OCI-LY7 (cell line): Measurements from ENCODE around the gene WASF1. TPM values are rescaled to one million over a fixed set of nuclear protein-coding genes. Genes with fewer than 3 reads are reported as not detected.

Experiments
- BruUV-seq: library from RNA; stranded (reverse); fragments of 400-500 nt; replicated peaks from 2 replicates; lab custom pipeline; 2021; lab: Mats Ljungman, UMichigan
- CTCF ChIA-PET: fragments of 300-600 bp; sonication (Branson Sonifier 250); formaldehyde crosslinking; loops from one replicate; lab custom pipeline; 2022; ENCODE audit warnings: antibody characterized with exemption; ENCODE audit not compliant: unreplicated experiment; lab: Charles Lee
- POLR2A ChIA-PET: fragments of 300-600 bp; sonication (Branson Sonifier 250); formaldehyde crosslinking; loops from one replicate; lab custom pipeline; 2022; ENCODE audit warnings: antibody characterized with exemption; lab: Charles Lee
- DNase-seq: peaks from one replicate; pipeline ENCODE4 v3.0.0-alpha.2; 2015; ENCODE audit warnings: low spot score
- H2AFZ ChIP-seq: fragments of 200-600 bp; sonication (generic), shearing (Covaris generic); 2 replicates; pipeline ENCODE4 v1.6.1; 2014; ENCODE audit warnings: mild to moderate bottlenecking, antibody characterized with exemption, low read length, moderate library complexity
- H3K27ac ChIP-seq: fragments of 200-600 bp; sonication (generic); 2 replicates; pipeline ENCODE4 v1.5.1; 2014; ENCODE audit warnings: mixed run types, low read depth, mild to moderate bottlenecking, moderate library complexity, low read length, inconsistent platforms; ENCODE audit not compliant: poor library complexity, severe bottlenecking
- H3K36me3 ChIP-seq: fragments of 200-600 bp; sonication (generic); 2 replicates; pipeline ENCODE4 v1.6.1; 2014; ENCODE audit warnings: mild to moderate bottlenecking, antibody characterized with exemption, low read length, moderate library complexity, mixed read lengths; ENCODE audit not compliant: insufficient read depth
- H3K4me1 ChIP-seq: fragments of 200-600 bp; sonication (generic); 2 replicates; pipeline ENCODE4 v1.5.1; 2014; ENCODE audit warnings: mild to moderate bottlenecking, low read length; ENCODE audit not compliant: insufficient read depth, poor library complexity, severe bottlenecking
- H3K4me2 ChIP-seq: fragments of 200-600 bp; sonication (generic); 2 replicates; pipeline ENCODE4 v1.6.1; 2014; ENCODE audit warnings: mild to moderate bottlenecking, low read length
- H3K4me3 ChIP-seq: fragments of 200-600 bp; sonication (generic); 2 replicates; pipeline ENCODE4 v1.5.1; 2014; ENCODE audit warnings: mild to moderate bottlenecking, low read depth, low read length; ENCODE audit not compliant: poor library complexity, severe bottlenecking
- H3K79me2 ChIP-seq: fragments of 200-600 bp; sonication (generic); 2 replicates; pipeline ENCODE4 v1.6.1; 2016; ENCODE audit warnings: low read depth, mild to moderate bottlenecking, low read length, moderate library complexity, mixed read lengths; ENCODE audit not compliant: insufficient read depth
- H3K9me2 ChIP-seq: fragments of 200-600 bp; sonication (generic); 2 replicates; pipeline ENCODE4 v1.6.1; 2016; ENCODE audit warnings: mild to moderate bottlenecking, low read length, mixed read lengths; ENCODE audit not compliant: insufficient read depth
- H3K9me3 ChIP-seq: fragments of 200-600 bp; sonication (generic); 2 replicates; pipeline ENCODE4 v1.6.1; 2014; ENCODE audit warnings: mild to moderate bottlenecking, mixed run types, low read length, mixed read lengths
- H4K20me1 ChIP-seq: fragments of 200-600 bp; sonication (generic); 2 replicates; pipeline ENCODE4 v1.6.1; 2014; ENCODE audit warnings: mild to moderate bottlenecking, antibody characterized with exemption, low read length, moderate library complexity, mixed read lengths; ENCODE audit not compliant: insufficient read depth
- EZH2phosphoT487 ChIP-seq: fragments of 200-600 bp; sonication (generic); IDR thresholded peaks from 2 replicates; pipeline ENCODE4 v1.6.1; 2018; ENCODE audit warnings: low read depth, borderline replicate concordance, mild to moderate bottlenecking, mixed run types, antibody characterized with exemption, low read length, moderate library complexity, mixed read lengths
- intact Hi-C: fragments of 100-400 bp; cut with micrococcal nuclease; formaldehyde crosslinking; loops from one replicate; pipeline ENCODE4 v1.10.0; 2022; ENCODE audit not compliant: unreplicated experiment
- total RNA-seq, 2 experiments: library from RNA; depleted of rRNA in 1 of 2; stranded (reverse); fragments of >200 nt in 1 of 2; shearing (Covaris generic) in 1 of 2; gene quantifications; 2 replicates each; pipeline ENCODE4 v1.2.3, GENCODE V29; 2014 to 2022
- TF ChIP-seq, protein P1 (sequence below): fragments of 200-600 bp; sonication (generic); conservative IDR thresholded peaks from 2 replicates; pipeline ENCODE4 v1.5.1; 2014; ENCODE audit warnings: mild to moderate bottlenecking, antibody characterized with exemption, low read length, moderate library complexity, mixed read lengths

Gene WASF1
- total RNA-seq, 2 experiments from 2014 or later, result 34.6 to 78.4 TPM

- ChIA-PET CTCF (interaction anchor here (2.1 kb wide), 1 partner anchor 14 kb away, joined by 8 read pairs; no protein-coding TSS in a partner anchor), POLR2A (interaction anchor here (2.3 kb wide), 1 partner anchor 14 kb away, joined by 6 read pairs; no protein-coding TSS in a partner anchor)
- no peaks in the 10 kb centered on the region for H3K9me2 ChIP-seq
- H3K27ac ChIP-seq, result no peak overlapping the region
- DNase-seq, result peak; percentile 61
- no TSS peak for BruUV-seq
- no peak overlapping the region; the same call in 1 of the 2 replicates for H2AFZ ChIP-seq
- H3K4me2 ChIP-seq, result no peak overlapping the region
- H3K4me3 ChIP-seq, result no peak overlapping the region
- no peaks in the 10 kb centered on the region for H3K9me3 ChIP-seq
- TF ChIP-seq, protein P1, sequence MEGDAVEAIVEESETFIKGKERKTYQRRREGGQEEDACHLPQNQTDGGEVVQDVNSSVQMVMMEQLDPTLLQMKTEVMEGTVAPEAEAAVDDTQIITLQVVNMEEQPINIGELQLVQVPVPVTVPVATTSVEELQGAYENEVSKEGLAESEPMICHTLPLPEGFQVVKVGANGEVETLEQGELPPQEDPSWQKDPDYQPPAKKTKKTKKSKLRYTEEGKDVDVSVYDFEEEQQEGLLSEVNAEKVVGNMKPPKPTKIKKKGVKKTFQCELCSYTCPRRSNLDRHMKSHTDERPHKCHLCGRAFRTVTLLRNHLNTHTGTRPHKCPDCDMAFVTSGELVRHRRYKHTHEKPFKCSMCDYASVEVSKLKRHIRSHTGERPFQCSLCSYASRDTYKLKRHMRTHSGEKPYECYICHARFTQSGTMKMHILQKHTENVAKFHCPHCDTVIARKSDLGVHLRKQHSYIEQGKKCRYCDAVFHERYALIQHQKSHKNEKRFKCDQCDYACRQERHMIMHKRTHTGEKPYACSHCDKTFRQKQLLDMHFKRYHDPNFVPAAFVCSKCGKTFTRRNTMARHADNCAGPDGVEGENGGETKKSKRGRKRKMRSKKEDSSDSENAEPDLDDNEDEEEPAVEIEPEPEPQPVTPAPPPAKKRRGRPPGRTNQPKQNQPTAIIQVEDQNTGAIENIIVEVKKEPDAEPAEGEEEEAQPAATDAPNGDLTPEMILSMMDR, result peak; percentile 88
- TF ChIP-seq EZH2phosphoT487, result no peak
- intact Hi-C loops, result loop anchor here (1.0 kb wide), 1 partner anchor 348 kb away; no protein-coding TSS in a partner anchor
- H4K20me1 ChIP-seq, result no peaks in the 10 kb centered on the region
- H3K79me2 ChIP-seq, result no peaks in the 10 kb centered on the region
- no peaks in the 10 kb centered on the region for H3K36me3 ChIP-seq
- H3K4me1 ChIP-seq, result peaks cover 15% of the 10 kb centered on the region
Measured at GRCh38 chr6:110053395-110054240, 125.9 kb downstream of the WASF1 start.

DNA sequence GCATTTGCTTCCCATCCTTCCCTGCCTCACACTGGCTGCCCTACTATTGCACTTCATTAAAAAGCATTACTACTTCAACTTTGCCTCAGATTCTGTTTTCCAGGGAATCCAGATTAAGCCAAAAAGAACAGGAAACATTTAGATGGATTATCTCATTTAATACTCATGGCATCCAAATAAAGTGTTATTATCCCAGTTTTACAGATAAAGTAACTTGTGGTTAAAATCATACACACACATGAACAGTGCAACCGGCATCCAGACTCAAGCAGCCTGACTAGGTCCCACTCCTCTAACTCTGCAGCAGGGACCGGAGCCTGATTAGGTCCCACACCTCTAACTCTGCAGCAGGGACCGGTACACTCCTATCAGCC lies 129.0 kb downstream of the WASF1 start:
- POLR2A ChIA-PET, result interaction anchor here (0.6 kb wide), 1 partner anchor 281 kb away, joined by 5 read pairs; no protein-coding TSS in a partner anchor
- peaks cover 5% of the 10 kb centered on the region for H3K9me3 ChIP-seq
- no TSS peak for BruUV-seq
- no peak overlapping the region for H2AFZ ChIP-seq
- no peak overlapping the region for H3K4me3 ChIP-seq
- intact Hi-C loops, result no loop called here
- H3K4me1 ChIP-seq, result peaks cover 9% of the 10 kb centered on the region
- no peak for TF ChIP-seq EZH2phosphoT487
- TF ChIP-seq, protein P1, result no peak
- no peak overlapping the region for H3K27ac ChIP-seq
- H3K79me2 ChIP-seq, result no peaks in the 10 kb centered on the region
- DNase-seq, result no peak
- H3K4me2 ChIP-seq, result no peak overlapping the region
- no peaks in the 10 kb centered on the region for H4K20me1 ChIP-seq
- CTCF ChIA-PET, result interaction anchor here (1.5 kb wide), 1 partner anchor 11 kb away, joined by 4 read pairs; no protein-coding TSS in a partner anchor
- no peaks in the 10 kb centered on the region for H3K9me2 ChIP-seq
- H3K36me3 ChIP-seq, result no peaks in the 10 kb centered on the region

Other genes with a start within 250 kb of the WASF1 start
- gene GPR6, start 201.4 kb downstream of the WASF1 start, total RNA-seq (2014; rRNA removed; shearing (Covaris generic)), result not detected in 2 replicates
- not detected in 2 replicates for gene GPR6, start 201.4 kb downstream of the WASF1 start, total RNA-seq (2022)
- gene CDC40, start 757 bp upstream of the WASF1 start, total RNA-seq (2014; rRNA removed; shearing (Covaris generic)), result 19.2 and 19.4 TPM in 2 replicates
- 35.5 and 39.7 TPM in 2 replicates for gene CDC40, start 757 bp upstream of the WASF1 start, total RNA-seq (2022)
- not detected in 2 replicates for gene METTL24, start 178.7 kb upstream of the WASF1 start, total RNA-seq (2014; rRNA removed; shearing (Covaris generic))
- gene METTL24, start 178.7 kb upstream of the WASF1 start, total RNA-seq (2022), result not detected in 2 replicates
- gene DDO, start 235.9 kb upstream of the WASF1 start, total RNA-seq (2014; rRNA removed; shearing (Covaris generic)), result not detected in 2 replicates
- not detected in 2 replicates for gene DDO, start 235.9 kb upstream of the WASF1 start, total RNA-seq (2022)